ENCODE results near the gene TCF4. TPM values are rescaled to one million over a fixed set of nuclear protein-coding genes. Genes with fewer than 3 reads are reported as not detected.

Gene TCF4
- total RNA-seq, 1 experiment from 2014 or later: 93.7 TPM

GRCh38 chr18:55557211-55557610 is 30.8 kb downstream of the TCF4 start:
- Mint-ChIP-seq H3K36me3 (ENCODE audit: insufficient read depth, unreplicated experiment) (no peaks in the 10 kb centered on the region), H3K9me3 (ENCODE audit: unreplicated experiment) (peaks cover 6% of the 10 kb centered on the region), H3K4me1 (ENCODE audit: low read depth, unreplicated experiment) (no peaks in the 10 kb centered on the region), H3K27me3 (ENCODE audit: insufficient read depth, unreplicated experiment) (no peaks in the 10 kb centered on the region), H3K4me3 (ENCODE audit: unreplicated experiment) (no peak overlapping the region), H3K27ac (ENCODE audit: unreplicated experiment) (no peak overlapping the region)
- Histone ChIP-seq H3K36me3 (ENCODE audit: control insufficient read depth, insufficient read depth, low read length) (no peaks in the 10 kb centered on the region), H3K4me3 (ENCODE audit: low read depth, low read length) (no peak overlapping the region), H3K9me3 (no peaks in the 10 kb centered on the region), H3K27me3 (replicated peaks; ENCODE audit: control insufficient read depth, insufficient read depth, low read length) (no peaks in the 10 kb centered on the region), H3K4me1 (no peaks in the 10 kb centered on the region)
- ChIA-PET CTCF (no interaction called here), POLR2A (no interaction called here)
- intact Hi-C loops (cut with micrococcal nuclease; ENCODE audit: unreplicated experiment): no loop called here
- no peak for DNase-seq
- no peak for TF ChIP-seq CTCF (IDR thresholded peaks at IDR 0.05; ENCODE audit: insufficient read depth in 1 of 2, low read depth in 1 of 2, low read length in 1 of 2, severe bottlenecking in 1 of 2, unreplicated experiment in 1 of 2)
- no TSS peak for BruUV-seq (replicated peaks)

- H3K27ac Mint-ChIP-seq (ENCODE audit: unreplicated experiment): no peak overlapping the region
- no peaks in the 10 kb centered on the region for H3K4me1 Mint-ChIP-seq (ENCODE audit: low read depth, unreplicated experiment)
- no peak overlapping the region for H3K4me3 ChIP-seq (ENCODE audit: low read depth, low read length)
- no peaks in the 10 kb centered on the region for H3K27me3 ChIP-seq (replicated peaks; ENCODE audit: control insufficient read depth, insufficient read depth, low read length)
- no TSS peak for BruUV-seq (replicated peaks)
- no peaks in the 10 kb centered on the region for H3K9me3 ChIP-seq
- no peaks in the 10 kb centered on the region for H3K4me1 ChIP-seq
- POLR2A ChIA-PET: no interaction called here
- H3K36me3 Mint-ChIP-seq (ENCODE audit: insufficient read depth, unreplicated experiment): no peaks in the 10 kb centered on the region
- no peaks in the 10 kb centered on the region for H3K27me3 Mint-ChIP-seq (ENCODE audit: insufficient read depth, unreplicated experiment)
- CTCF ChIA-PET: no interaction called here
- no peak for DNase-seq
- H3K9me3 Mint-ChIP-seq (ENCODE audit: unreplicated experiment): no peaks in the 10 kb centered on the region
- no peak overlapping the region for H3K4me3 Mint-ChIP-seq (ENCODE audit: unreplicated experiment)
- intact Hi-C loops (cut with micrococcal nuclease; ENCODE audit: unreplicated experiment): no loop called here
- no peaks in the 10 kb centered on the region for H3K36me3 ChIP-seq (ENCODE audit: control insufficient read depth, insufficient read depth, low read length)
- TF ChIP-seq CTCF (IDR thresholded peaks at IDR 0.05; ENCODE audit: insufficient read depth in 1 of 2, low read depth in 1 of 2, low read length in 1 of 2, severe bottlenecking in 1 of 2, unreplicated experiment in 1 of 2): no peak
Observed at GRCh38 chr18:55555395-55556027, 32.5 kb downstream of the TCF4 start.

GRCh38 chr18:55552526-55553189 is 35.3 kb downstream of the TCF4 start:
- no peak overlapping the region for H3K4me3 ChIP-seq (ENCODE audit: low read depth, low read length)
- H3K4me1 ChIP-seq: no peaks in the 10 kb centered on the region
- no peak for TF ChIP-seq CTCF (IDR thresholded peaks at IDR 0.05; ENCODE audit: insufficient read depth in 1 of 2, low read depth in 1 of 2, low read length in 1 of 2, severe bottlenecking in 1 of 2, unreplicated experiment in 1 of 2)
- no peaks in the 10 kb centered on the region for H3K36me3 ChIP-seq (ENCODE audit: control insufficient read depth, insufficient read depth, low read length)
- H3K4me1 Mint-ChIP-seq (ENCODE audit: low read depth, unreplicated experiment): no peaks in the 10 kb centered on the region
- intact Hi-C loops (cut with micrococcal nuclease; ENCODE audit: unreplicated experiment): no loop called here
- CTCF ChIA-PET: no interaction called here
- no peaks in the 10 kb centered on the region for H3K27me3 ChIP-seq (replicated peaks; ENCODE audit: control insufficient read depth, insufficient read depth, low read length)
- H3K9me3 Mint-ChIP-seq (ENCODE audit: unreplicated experiment): no peaks in the 10 kb centered on the region
- no peaks in the 10 kb centered on the region for H3K9me3 ChIP-seq
- no peak overlapping the region for H3K27ac Mint-ChIP-seq (ENCODE audit: unreplicated experiment)
- H3K36me3 Mint-ChIP-seq (ENCODE audit: insufficient read depth, unreplicated experiment): no peaks in the 10 kb centered on the region
- POLR2A ChIA-PET: no interaction called here
- no TSS peak for BruUV-seq (replicated peaks)
- no peak for DNase-seq
- no peaks in the 10 kb centered on the region for H3K27me3 Mint-ChIP-seq (ENCODE audit: insufficient read depth, unreplicated experiment)
- no peak overlapping the region for H3K4me3 Mint-ChIP-seq (ENCODE audit: unreplicated experiment)

Data from Caco-2 (cell line).